ENCODE measurements around the gene ZNF846. TPM values are rescaled to one million over a fixed set of nuclear protein-coding genes. Genes with fewer than 3 reads are reported as not detected.
A peak's percentile ranks its signal among the peaks of the same experiment; 100 is the strongest.
"Not testable (repeated sequence)": the region's sequence is repeated elsewhere in the genome, so short reads cannot be mapped to it uniquely, and the experiment has no call there.

The ZNF846 gene
- total RNA-seq, 1 experiment from 2014 or later, result 5.3 TPM

DNA sequence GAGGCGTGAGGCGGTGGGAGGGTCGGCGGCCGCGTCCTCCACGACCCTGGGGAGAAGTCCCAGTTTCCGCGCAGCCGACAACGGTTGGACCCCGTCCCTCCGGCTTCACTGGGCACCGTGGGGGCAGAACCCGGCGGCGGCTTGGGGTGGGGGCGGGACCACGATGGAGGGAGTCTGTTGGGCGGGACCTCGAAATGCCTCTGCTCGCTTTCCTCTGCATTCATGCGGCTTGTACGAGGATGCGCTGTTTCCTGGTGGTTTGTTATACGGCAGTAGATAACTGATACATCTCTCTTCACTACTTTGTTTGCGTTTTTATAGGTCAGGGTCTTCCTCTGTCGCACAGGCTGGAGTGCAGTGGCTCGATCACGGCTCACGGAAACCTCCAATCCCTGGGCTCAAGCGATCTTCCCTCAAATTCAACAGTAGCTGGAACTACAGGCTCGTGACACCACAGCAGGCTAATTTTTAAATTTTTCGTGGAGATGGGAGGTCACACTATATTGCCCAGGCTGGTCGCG, 24.6 kb upstream of the ZNF846 start:
- H3K4me3 Mint-ChIP-seq (ENCODE audit: unreplicated experiment), result peak overlapping the region; percentile 88
- no peaks in the 10 kb centered on the region for H3K9me3 Mint-ChIP-seq (ENCODE audit: unreplicated experiment)
- peaks cover 13% of the 10 kb centered on the region for H3K4me1 ChIP-seq
- H3K9me3 ChIP-seq, result no peaks in the 10 kb centered on the region
- peak overlapping the region; percentile 88 for H3K27ac Mint-ChIP-seq (ENCODE audit: unreplicated experiment)
- intact Hi-C loops (cut with micrococcal nuclease; ENCODE audit: unreplicated experiment), result loop anchor here (5.0 kb wide), 1 partner anchor 471 kb away; the partner anchor contains the start of gene ZNF559
- peak; percentile 40 to 56 for DNase-seq
- peaks cover 7% of the 10 kb centered on the region for H3K4me1 Mint-ChIP-seq (ENCODE audit: low read depth, unreplicated experiment)
- H3K27me3 ChIP-seq (replicated peaks; ENCODE audit: control insufficient read depth, insufficient read depth, low read length), result no peaks in the 10 kb centered on the region
- TF ChIP-seq, protein P1, sequence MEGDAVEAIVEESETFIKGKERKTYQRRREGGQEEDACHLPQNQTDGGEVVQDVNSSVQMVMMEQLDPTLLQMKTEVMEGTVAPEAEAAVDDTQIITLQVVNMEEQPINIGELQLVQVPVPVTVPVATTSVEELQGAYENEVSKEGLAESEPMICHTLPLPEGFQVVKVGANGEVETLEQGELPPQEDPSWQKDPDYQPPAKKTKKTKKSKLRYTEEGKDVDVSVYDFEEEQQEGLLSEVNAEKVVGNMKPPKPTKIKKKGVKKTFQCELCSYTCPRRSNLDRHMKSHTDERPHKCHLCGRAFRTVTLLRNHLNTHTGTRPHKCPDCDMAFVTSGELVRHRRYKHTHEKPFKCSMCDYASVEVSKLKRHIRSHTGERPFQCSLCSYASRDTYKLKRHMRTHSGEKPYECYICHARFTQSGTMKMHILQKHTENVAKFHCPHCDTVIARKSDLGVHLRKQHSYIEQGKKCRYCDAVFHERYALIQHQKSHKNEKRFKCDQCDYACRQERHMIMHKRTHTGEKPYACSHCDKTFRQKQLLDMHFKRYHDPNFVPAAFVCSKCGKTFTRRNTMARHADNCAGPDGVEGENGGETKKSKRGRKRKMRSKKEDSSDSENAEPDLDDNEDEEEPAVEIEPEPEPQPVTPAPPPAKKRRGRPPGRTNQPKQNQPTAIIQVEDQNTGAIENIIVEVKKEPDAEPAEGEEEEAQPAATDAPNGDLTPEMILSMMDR (IDR thresholded peaks at IDR 0.05; ENCODE audit: insufficient read depth in 1 of 2, low read depth in 1 of 2, low read length in 1 of 2, severe bottlenecking in 1 of 2, unreplicated experiment in 1 of 2), result no peak
- CTCF ChIA-PET, result no interaction called here
- H3K36me3 Mint-ChIP-seq (ENCODE audit: insufficient read depth, unreplicated experiment), result peaks cover 7% of the 10 kb centered on the region
- peak overlapping the region; percentile 72 for H3K4me3 ChIP-seq (ENCODE audit: low read depth, low read length)
- POLR2A ChIA-PET, result interaction anchor here (0.8 kb wide), 1 partner anchor 24 kb away, joined by 3 read pairs; the partner anchor contains the start of gene ZNF846
- H3K36me3 ChIP-seq (ENCODE audit: control insufficient read depth, insufficient read depth, low read length), result no peaks in the 10 kb centered on the region; the same call in 1 of the 2 replicates
- no peaks in the 10 kb centered on the region for H3K27me3 Mint-ChIP-seq (ENCODE audit: insufficient read depth, unreplicated experiment)
- BruUV-seq (replicated peaks), result TSS peak; percentile 67

DNA sequence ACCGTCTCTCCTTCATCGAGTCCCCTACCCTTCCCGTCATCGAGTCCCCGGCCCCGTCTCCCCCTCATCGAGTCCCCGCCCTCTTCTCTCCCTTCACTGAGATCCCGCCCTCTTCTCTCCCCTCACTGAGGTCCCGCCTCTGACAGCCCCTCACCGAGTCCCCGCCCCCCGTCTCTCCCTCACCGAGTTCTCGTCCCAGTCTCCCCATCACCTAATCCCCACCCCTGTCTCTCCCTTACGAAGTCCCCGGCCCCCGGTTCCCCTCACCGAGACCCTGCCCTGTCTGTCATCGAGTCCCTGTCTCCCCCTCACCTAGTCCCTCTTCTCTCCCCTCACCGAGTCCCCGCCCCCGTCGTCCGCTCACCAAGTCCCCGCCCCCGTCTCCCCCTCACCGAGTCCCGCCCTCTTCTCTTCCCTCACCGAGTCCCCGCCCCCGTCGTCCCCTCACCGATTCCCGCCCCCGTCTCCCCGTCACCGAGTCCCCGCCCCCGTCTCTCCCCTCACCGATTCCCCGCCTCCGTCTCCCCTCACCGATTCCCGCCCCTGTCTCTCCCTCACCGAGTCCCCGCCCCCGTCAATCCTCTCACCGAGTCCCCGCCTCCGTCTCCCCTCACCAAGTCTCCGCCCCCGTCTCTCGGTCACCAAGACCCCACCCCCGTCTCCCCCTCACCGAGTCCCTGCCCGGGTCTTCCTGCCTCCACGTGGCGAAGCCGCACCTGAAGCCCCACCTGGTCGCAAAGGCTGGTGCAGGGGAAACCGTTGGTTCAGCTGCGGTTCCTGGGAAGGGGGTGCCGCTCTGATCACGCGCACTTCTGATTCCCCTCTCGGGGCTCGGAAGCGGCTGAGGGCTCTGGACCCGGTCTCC, 23.9 kb upstream of the ZNF846 start:
- ChIA-PET POLR2A (no interaction called here), CTCF (no interaction called here)
- H3K4me3 Mint-ChIP-seq (ENCODE audit: unreplicated experiment), result peak overlapping the region; percentile 88
- Histone ChIP-seq H3K27me3 (replicated peaks; ENCODE audit: control insufficient read depth, insufficient read depth, low read length) (no peaks in the 10 kb centered on the region), H3K9me3 (no peaks in the 10 kb centered on the region), H3K4me3 (ENCODE audit: low read depth, low read length) (peak overlapping the region; percentile 76), H3K4me1 (peaks cover 13% of the 10 kb centered on the region), H3K36me3 (ENCODE audit: control insufficient read depth, insufficient read depth, low read length) (no peaks in the 10 kb centered on the region; the same call in 1 of the 2 replicates)
- peak; percentile 89 to 95 for DNase-seq
- no peaks in the 10 kb centered on the region for H3K27me3 Mint-ChIP-seq (ENCODE audit: insufficient read depth, unreplicated experiment)
- TF ChIP-seq, protein P1 (IDR thresholded peaks at IDR 0.05; ENCODE audit: insufficient read depth in 1 of 2, low read depth in 1 of 2, low read length in 1 of 2, severe bottlenecking in 1 of 2, unreplicated experiment in 1 of 2), result no peak
- H3K27ac Mint-ChIP-seq (ENCODE audit: unreplicated experiment), result peak overlapping the region; percentile 88
- no TSS peak for BruUV-seq (replicated peaks)
- peaks cover 7% of the 10 kb centered on the region for H3K4me1 Mint-ChIP-seq (ENCODE audit: low read depth, unreplicated experiment)
- H3K9me3 Mint-ChIP-seq (ENCODE audit: unreplicated experiment), result no peaks in the 10 kb centered on the region
- H3K36me3 Mint-ChIP-seq (ENCODE audit: insufficient read depth, unreplicated experiment), result peaks cover 7% of the 10 kb centered on the region
- intact Hi-C loops (cut with micrococcal nuclease; ENCODE audit: unreplicated experiment), result loop anchor here (1.0 to 5.0 kb wide), 4 partner anchors 8 to 470 kb away; partner anchors contain the start of genes FBXL12, ZNF559 and ZNF846

DNA sequence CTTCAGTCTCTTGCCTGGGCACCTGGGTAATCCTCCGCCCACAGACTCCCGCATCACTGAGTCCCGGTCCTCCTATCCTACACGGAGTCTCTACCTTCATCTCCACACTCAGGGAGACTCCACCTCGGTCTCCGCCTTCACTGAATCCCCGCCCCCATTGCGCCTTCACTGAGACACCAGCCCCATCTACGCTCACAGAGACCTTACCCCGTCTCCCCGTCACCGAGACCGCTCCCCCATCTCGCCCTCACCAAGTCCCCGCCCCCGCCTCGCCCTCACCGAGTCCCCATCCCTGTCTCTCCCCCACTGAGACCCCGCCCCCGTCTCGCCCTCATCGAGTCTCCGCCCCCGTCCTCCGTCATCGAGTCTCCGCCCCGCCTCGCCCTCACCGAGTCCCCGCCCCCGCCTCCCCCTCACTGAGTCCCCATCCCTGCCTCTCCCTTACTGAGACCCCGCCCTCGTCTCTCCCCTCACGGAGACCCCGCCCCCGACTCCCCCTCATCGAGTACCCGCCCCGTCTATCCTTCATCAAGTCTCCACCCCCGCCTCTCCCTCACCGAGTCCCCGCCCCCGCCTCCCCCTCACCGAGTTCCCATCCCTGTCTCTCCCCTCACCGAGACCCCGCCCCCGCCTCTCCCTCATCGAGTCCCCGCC, 23.1 kb upstream of the ZNF846 start:
- peaks cover 7% of the 10 kb centered on the region for H3K36me3 Mint-ChIP-seq (ENCODE audit: insufficient read depth, unreplicated experiment)
- ChIA-PET CTCF (no interaction called here), POLR2A (no interaction called here)
- no peaks in the 10 kb centered on the region for H3K9me3 ChIP-seq
- TF ChIP-seq, protein P1 (IDR thresholded peaks at IDR 0.05; ENCODE audit: insufficient read depth in 1 of 2, low read depth in 1 of 2, low read length in 1 of 2, severe bottlenecking in 1 of 2, unreplicated experiment in 1 of 2), result no peak
- no peaks in the 10 kb centered on the region for H3K27me3 ChIP-seq (replicated peaks; ENCODE audit: control insufficient read depth, insufficient read depth, low read length)
- H3K9me3 Mint-ChIP-seq (ENCODE audit: unreplicated experiment), result no peaks in the 10 kb centered on the region
- peaks cover 13% of the 10 kb centered on the region for H3K4me1 ChIP-seq
- peak overlapping the region; percentile 88 for H3K27ac Mint-ChIP-seq (ENCODE audit: unreplicated experiment)
- H3K4me3 ChIP-seq (ENCODE audit: low read depth, low read length), result peak overlapping the region; percentile 76
- DNase-seq, result peak; percentile 88 to 97
- peak overlapping the region; percentile 88 for H3K4me3 Mint-ChIP-seq (ENCODE audit: unreplicated experiment)
- no peaks in the 10 kb centered on the region; the same call in 1 of the 2 replicates for H3K36me3 ChIP-seq (ENCODE audit: control insufficient read depth, insufficient read depth, low read length)
- H3K4me1 Mint-ChIP-seq (ENCODE audit: low read depth, unreplicated experiment), result peaks cover 7% of the 10 kb centered on the region
- H3K27me3 Mint-ChIP-seq (ENCODE audit: insufficient read depth, unreplicated experiment), result no peaks in the 10 kb centered on the region
- intact Hi-C loops (cut with micrococcal nuclease; ENCODE audit: unreplicated experiment), result loop anchor here (1.0 to 5.0 kb wide), 4 partner anchors 7 to 469 kb away; partner anchors contain the start of genes FBXL12, ZNF559 and ZNF846
- BruUV-seq (replicated peaks), result no TSS peak

DNA sequence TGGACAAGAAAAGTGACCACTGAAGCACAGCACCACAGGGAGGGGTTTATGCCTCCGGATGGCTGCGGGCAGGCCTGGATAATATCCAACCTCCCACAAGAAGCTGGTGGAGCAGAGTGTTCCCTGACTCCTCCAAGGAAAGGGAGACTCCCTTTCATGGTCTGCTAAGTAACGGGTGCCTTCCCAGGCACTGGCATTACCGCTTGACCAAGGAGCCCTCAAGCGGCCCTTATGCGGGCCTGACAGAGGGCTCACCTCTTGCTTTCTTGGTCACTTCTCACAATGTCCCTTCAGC, 22.5 kb upstream of the ZNF846 start:
- H3K36me3 ChIP-seq (ENCODE audit: control insufficient read depth, insufficient read depth, low read length); DNase-seq; H3K27me3 Mint-ChIP-seq (ENCODE audit: insufficient read depth, unreplicated experiment); H3K27me3 ChIP-seq (replicated peaks; ENCODE audit: control insufficient read depth, insufficient read depth, low read length); H3K4me1 Mint-ChIP-seq (ENCODE audit: low read depth, unreplicated experiment); H3K36me3 Mint-ChIP-seq (ENCODE audit: insufficient read depth, unreplicated experiment); H3K9me3 ChIP-seq; CTCF ChIA-PET; BruUV-seq (replicated peaks); H3K4me3 ChIP-seq (ENCODE audit: low read depth, low read length); H3K9me3 Mint-ChIP-seq (ENCODE audit: unreplicated experiment): not testable (repeated sequence)
- intact Hi-C loops (cut with micrococcal nuclease; ENCODE audit: unreplicated experiment), result loop anchor here (5.0 kb wide), 1 partner anchor 469 kb away; the partner anchor contains the start of gene ZNF559
- Mint-ChIP-seq H3K4me3 (ENCODE audit: unreplicated experiment) (peak overlapping the region; percentile 88), H3K27ac (ENCODE audit: unreplicated experiment) (peak overlapping the region; percentile 88)
- POLR2A ChIA-PET, result interaction anchor here (0.7 kb wide), 1 partner anchor 620 kb away, joined by 5 read pairs; no protein-coding TSS in a partner anchor
- peaks cover 13% of the 10 kb centered on the region for H3K4me1 ChIP-seq
